Progenitor cell of endocrine pancreas (in vitro differentiated cells): ENCODE measurements around the gene AP2A2. TPM values are rescaled to one million over a fixed set of nuclear protein-coding genes. Genes with fewer than 3 reads are reported as not detected.

Source experiments
- DNase-seq: peaks from one replicate; pipeline ENCODE4 v3.0.0; 2021; ENCODE audit warnings: low spot score; ENCODE audit not compliant: unreplicated experiment
- H3K27ac Mint-ChIP-seq: 2 replicates; pipeline ENCODE4 v1.8.0; 2021; ENCODE audit warnings: mild to moderate bottlenecking, moderate library complexity, mixed read lengths
- H3K27me3 Mint-ChIP-seq: 2 replicates; pipeline ENCODE4 v1.8.0; 2021; ENCODE audit warnings: mixed read lengths
- H3K36me3 Mint-ChIP-seq: 2 replicates; pipeline ENCODE4 v1.8.0; 2022; ENCODE audit warnings: mixed read lengths; ENCODE audit not compliant: insufficient read depth
- H3K4me1 Mint-ChIP-seq: 2 replicates; pipeline ENCODE4 v1.8.0; 2021; ENCODE audit warnings: low read depth, mixed read lengths
- H3K4me3 Mint-ChIP-seq: 2 replicates; pipeline ENCODE4 v1.8.0; 2021; ENCODE audit warnings: low read depth, mild to moderate bottlenecking, moderate library complexity, mixed read lengths
- H3K9me3 Mint-ChIP-seq: 2 replicates; pipeline ENCODE4 v1.8.0; 2021; ENCODE audit warnings: low read depth, mixed read lengths
- total RNA-seq: library from RNA; stranded (reverse); gene quantifications from 2 replicates; pipeline ENCODE4 v1.2.1, GENCODE V29; 2021
- TF ChIP-seq, protein P1 (sequence below): fragments of 200-600 bp; sonication (generic); IDR thresholded peaks from one replicate; pipeline ENCODE4 v1.5.0; 2021; ENCODE audit warnings: antibody characterized with exemption, mild to moderate bottlenecking; ENCODE audit not compliant: unreplicated experiment

Gene AP2A2
- total RNA-seq, 1 donor from 2014 or later, result 88.8 TPM

DNA sequence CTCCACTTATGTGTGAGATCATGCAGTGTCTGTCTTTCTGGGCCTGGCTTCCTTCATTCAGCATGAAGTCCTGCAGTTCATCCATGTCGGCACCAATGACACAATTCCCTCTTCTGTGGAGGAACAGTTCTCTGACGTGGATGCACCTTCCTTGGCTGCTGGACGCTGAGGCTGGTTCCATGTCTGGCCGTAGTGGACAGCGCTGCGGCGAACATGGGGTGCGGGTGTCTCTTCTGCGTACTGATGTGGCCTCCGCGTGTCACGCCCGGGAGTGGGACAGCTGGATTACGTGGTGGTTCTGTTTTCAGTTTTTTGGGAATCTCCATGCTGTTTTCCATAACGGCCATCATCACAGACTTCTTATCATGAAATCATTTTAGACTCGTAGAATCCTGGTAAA lies 132.1 kb downstream of the AP2A2 start:
- H3K27me3 Mint-ChIP-seq, result peaks cover 20% of the 10 kb centered on the region
- H3K4me3 Mint-ChIP-seq, result no peak overlapping the region
- TF ChIP-seq, protein P1, sequence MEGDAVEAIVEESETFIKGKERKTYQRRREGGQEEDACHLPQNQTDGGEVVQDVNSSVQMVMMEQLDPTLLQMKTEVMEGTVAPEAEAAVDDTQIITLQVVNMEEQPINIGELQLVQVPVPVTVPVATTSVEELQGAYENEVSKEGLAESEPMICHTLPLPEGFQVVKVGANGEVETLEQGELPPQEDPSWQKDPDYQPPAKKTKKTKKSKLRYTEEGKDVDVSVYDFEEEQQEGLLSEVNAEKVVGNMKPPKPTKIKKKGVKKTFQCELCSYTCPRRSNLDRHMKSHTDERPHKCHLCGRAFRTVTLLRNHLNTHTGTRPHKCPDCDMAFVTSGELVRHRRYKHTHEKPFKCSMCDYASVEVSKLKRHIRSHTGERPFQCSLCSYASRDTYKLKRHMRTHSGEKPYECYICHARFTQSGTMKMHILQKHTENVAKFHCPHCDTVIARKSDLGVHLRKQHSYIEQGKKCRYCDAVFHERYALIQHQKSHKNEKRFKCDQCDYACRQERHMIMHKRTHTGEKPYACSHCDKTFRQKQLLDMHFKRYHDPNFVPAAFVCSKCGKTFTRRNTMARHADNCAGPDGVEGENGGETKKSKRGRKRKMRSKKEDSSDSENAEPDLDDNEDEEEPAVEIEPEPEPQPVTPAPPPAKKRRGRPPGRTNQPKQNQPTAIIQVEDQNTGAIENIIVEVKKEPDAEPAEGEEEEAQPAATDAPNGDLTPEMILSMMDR, result no peak
- DNase-seq, result no peak
- H3K27ac Mint-ChIP-seq, result no peak overlapping the region
- no peaks in the 10 kb centered on the region for H3K36me3 Mint-ChIP-seq
- peaks cover 1% of the 10 kb centered on the region for H3K4me1 Mint-ChIP-seq
- H3K9me3 Mint-ChIP-seq, result peaks cover 12% of the 10 kb centered on the region

- no peaks in the 10 kb centered on the region for H3K36me3 Mint-ChIP-seq
- DNase-seq, result peak; percentile 8
- H3K27ac Mint-ChIP-seq, result no peak overlapping the region
- H3K4me1 Mint-ChIP-seq, result peaks cover 1% of the 10 kb centered on the region
- H3K27me3 Mint-ChIP-seq, result peaks cover 32% of the 10 kb centered on the region
- TF ChIP-seq, protein P1, result no peak
- peaks cover 14% of the 10 kb centered on the region for H3K9me3 Mint-ChIP-seq
- H3K4me3 Mint-ChIP-seq, result no peak overlapping the region
These were observed 134.1 kb downstream of the AP2A2 start for GRCh38 chr11:1059759-1060158.

- Mint-ChIP-seq H3K4me3 (no peak overlapping the region), H3K27me3 (peaks cover 32% of the 10 kb centered on the region), H3K9me3 (peaks cover 14% of the 10 kb centered on the region), H3K4me1 (peaks cover 1% of the 10 kb centered on the region), H3K36me3 (no peaks in the 10 kb centered on the region), H3K27ac (no peak overlapping the region)
- DNase-seq, result no peak
- TF ChIP-seq, protein P1, result no peak
These were observed 134.7 kb downstream of the AP2A2 start for GRCh38 chr11:1060410-1060809.

DNA sequence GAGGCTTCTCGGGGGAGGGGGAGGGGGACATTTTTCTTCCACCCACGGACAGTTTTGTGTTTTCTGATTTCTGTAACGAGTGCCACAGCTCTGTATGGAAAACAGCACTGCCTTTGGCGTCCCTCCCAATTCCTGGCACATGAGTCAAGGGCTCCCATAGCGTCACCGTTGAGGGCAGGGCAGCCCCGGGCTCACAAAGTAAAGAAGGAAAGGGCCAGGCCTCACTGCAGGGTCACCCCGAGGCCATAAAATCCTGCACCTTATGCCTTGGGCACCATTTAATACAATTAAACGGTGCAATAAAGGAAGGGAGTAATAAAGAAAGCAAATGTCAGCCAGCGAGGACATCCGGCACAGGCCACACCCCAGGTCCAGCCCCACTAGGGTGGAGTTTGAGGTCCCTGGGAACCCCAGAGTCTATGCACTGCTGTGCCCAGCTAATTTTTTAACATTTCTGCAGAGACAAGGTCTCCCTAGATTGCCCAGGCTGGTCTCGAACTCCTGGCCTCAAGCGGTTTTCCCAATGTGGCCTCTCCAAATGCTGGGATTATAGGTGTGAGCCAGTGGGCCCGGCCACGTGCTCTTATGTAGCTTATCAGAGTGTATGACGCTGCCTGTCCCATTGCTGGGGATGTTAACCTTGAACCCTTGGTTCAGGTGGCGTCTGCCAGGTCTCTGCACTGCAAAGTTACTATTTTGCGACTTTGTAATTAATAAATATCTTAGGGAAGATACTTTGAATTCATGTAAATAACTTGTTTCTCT lies 135.4 kb downstream of the AP2A2 start:
- H3K9me3 Mint-ChIP-seq, result peaks cover 14% of the 10 kb centered on the region
- peaks cover 1% of the 10 kb centered on the region for H3K4me1 Mint-ChIP-seq
- TF ChIP-seq, protein P1, result no peak
- H3K27ac Mint-ChIP-seq, result no peak overlapping the region
- H3K27me3 Mint-ChIP-seq, result peaks cover 33% of the 10 kb centered on the region
- DNase-seq, result no peak
- no peaks in the 10 kb centered on the region for H3K36me3 Mint-ChIP-seq
- H3K4me3 Mint-ChIP-seq, result no peak overlapping the region

Other genes starting within 250 kb of the AP2A2 start
- gene DEAF1, start 230.6 kb upstream of the AP2A2 start, total RNA-seq, result 49.2 and 57.0 TPM in 2 replicates
- gene TMEM80, start 230.1 kb upstream of the AP2A2 start, total RNA-seq, result 29.4 and 32.6 TPM in 2 replicates
- 100.0 and 111 TPM in 2 replicates for gene EPS8L2, start 219.6 kb upstream of the AP2A2 start, total RNA-seq
- gene TALDO1, start 178.4 kb upstream of the AP2A2 start, total RNA-seq, result 112 and 120 TPM in 2 replicates
- 74.1 and 75.4 TPM in 2 replicates for gene GATD1, start 148.4 kb upstream of the AP2A2 start, total RNA-seq
- gene CEND1, start 135.8 kb upstream of the AP2A2 start, total RNA-seq, result not detected in 2 replicates
- 40.5 and 48.9 TPM in 2 replicates for gene SLC25A22, start 127.6 kb upstream of the AP2A2 start, total RNA-seq
- gene PIDD1, start 120.6 kb upstream of the AP2A2 start, total RNA-seq, result 33.3 and 35.0 TPM in 2 replicates
- gene RPLP2, start 115.9 kb upstream of the AP2A2 start, total RNA-seq, result 1,463 and 1,530 TPM in 2 replicates
- gene PNPLA2, start 107.0 kb upstream of the AP2A2 start, total RNA-seq, result 47.3 and 51.1 TPM in 2 replicates
- gene CRACR2B, start 98.0 kb upstream of the AP2A2 start, total RNA-seq, result 50.9 and 52.9 TPM in 2 replicates
- 154 and 160 TPM in 2 replicates for gene CD151, start 92.9 kb upstream of the AP2A2 start, total RNA-seq
- gene POLR2L, start 83.3 kb upstream of the AP2A2 start, total RNA-seq, result 89.6 and 97.9 TPM in 2 replicates
- 24.9 and 27.7 TPM in 2 replicates for gene TSPAN4, start 83.0 kb upstream of the AP2A2 start, total RNA-seq
- 79.1 and 87.0 TPM in 2 replicates for gene CHID1, start 15.1 kb upstream of the AP2A2 start, total RNA-seq
- gene MUC6, start 110.8 kb downstream of the AP2A2 start, total RNA-seq, result 1.6 and 1.9 TPM in 2 replicates
- gene MUC2, start 149.0 kb downstream of the AP2A2 start, total RNA-seq, result not detected in 2 replicates
- 0.02 TPM in 1 of 2 replicates, not detected in the other for gene MUC5AC, start 232.1 kb downstream of the AP2A2 start, total RNA-seq